Adipocyte (in vitro differentiated cells): ENCODE results near the gene ZNF727.
"Not testable (repeated sequence)": the region's sequence is repeated elsewhere in the genome, so short reads cannot be mapped to it uniquely, and the experiment has no call there.

Source experiments
- DNase-seq: peaks from one replicate; pipeline ENCODE4 v3.0.0-alpha.2; 2015; ENCODE audit warnings: low read depth
- H3K27me3 ChIP-seq: replicated peaks from 2 replicates; pipeline ENCODE4 v1.7.0; 2013; ENCODE audit warnings: mild to moderate bottlenecking, low read length, moderate library complexity; ENCODE audit not compliant: control insufficient read depth, insufficient read depth
- H3K36me3 ChIP-seq: 2 replicates; pipeline ENCODE4 v1.7.0; 2013; ENCODE audit warnings: low read length, mild to moderate bottlenecking, moderate library complexity; ENCODE audit not compliant: control insufficient read depth, insufficient read depth, severe bottlenecking
- H3K4me1 ChIP-seq: 2 replicates; pipeline ENCODE4 v1.7.0; 2013; ENCODE audit warnings: mild to moderate bottlenecking, low read length, moderate library complexity; ENCODE audit not compliant: control insufficient read depth, insufficient read depth
- H3K4me3 ChIP-seq: 2 replicates; pipeline ENCODE4 v1.7.0; 2013; ENCODE audit warnings: mild to moderate bottlenecking, low read length, moderate library complexity
- H3K9ac ChIP-seq: 2 replicates; pipeline ENCODE4 v1.7.0; 2013; ENCODE audit warnings: mild to moderate bottlenecking, low read length, moderate library complexity
- H3K9me3 ChIP-seq: 2 replicates; pipeline ENCODE4 v1.7.0; 2013; ENCODE audit warnings: mild to moderate bottlenecking, low read length, moderate library complexity; ENCODE audit not compliant: control insufficient read depth

The ZNF727 gene

DNA sequence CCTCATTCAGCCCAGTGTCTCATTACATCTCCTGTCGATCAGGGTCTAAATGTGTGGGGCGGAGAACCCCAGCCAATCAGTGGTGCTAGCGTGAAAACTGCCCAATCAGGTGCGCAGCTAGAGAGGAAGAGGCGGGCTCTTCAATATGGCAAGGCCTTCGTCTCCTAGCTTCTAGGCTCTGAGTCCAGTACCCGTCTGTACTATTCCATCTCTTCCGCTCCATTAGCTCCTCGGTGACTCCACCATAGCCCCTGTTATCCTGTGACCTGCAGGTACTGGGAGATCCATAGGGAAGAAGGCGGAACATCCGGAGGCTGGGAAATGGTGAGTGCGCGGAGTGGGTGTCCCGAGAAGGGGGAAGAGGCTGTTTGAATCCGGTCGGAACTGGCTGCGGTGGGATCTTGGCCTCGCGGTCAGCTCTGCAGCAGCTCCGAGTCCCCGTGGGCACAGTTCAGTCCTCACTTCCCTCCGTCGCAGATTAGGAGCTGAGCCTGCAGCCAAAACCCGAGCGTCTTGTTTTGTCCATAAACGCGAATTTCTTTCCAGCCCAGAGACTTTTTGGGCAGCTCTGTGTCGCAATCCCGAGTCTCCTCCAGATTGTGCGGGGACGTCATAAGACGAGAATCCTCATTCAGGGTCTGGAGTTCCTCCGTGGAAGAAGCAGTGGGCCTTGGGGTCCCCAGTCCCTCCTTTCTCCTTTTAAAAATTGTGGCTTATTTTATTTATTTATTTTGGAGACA is at the start of gene ZNF727:
Gene ZNF727 (plus strand): TSS at position 134 of the 740 bp plus-strand sequence. CDS start 188 bp downstream, at position 322.
- no peak for DNase-seq
- peaks cover 33% of the 10 kb centered on the region for H3K9me3 ChIP-seq
- H3K9ac ChIP-seq: peak within 1 kb of the TSS; percentile 22
- peak within 1 kb of the TSS; percentile 63 for H3K4me3 ChIP-seq
- no peaks in the 10 kb centered on the region for H3K4me1 ChIP-seq
- H3K27me3 ChIP-seq: no peaks in the 10 kb centered on the region
- H3K36me3 ChIP-seq: no peaks in the 10 kb centered on the region

DNA sequence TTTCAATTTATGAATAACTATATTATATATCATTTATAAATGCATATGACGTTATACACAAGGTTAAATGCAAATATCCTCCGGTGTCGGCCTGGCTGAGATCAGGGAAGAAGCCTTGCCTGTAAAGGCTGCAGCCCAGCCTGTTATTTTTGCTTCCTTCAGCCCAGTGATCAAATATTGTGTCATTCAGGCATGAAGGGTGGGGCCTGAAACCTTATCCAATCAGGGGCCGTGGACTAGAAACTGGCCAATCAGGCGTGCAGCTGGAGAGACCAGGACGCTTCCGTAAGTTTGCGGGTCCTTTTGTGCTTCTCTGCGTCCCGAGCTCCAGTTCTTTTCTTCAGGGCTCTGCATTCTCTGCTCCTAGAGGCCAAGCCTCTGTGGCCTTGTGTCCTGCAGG is 46.7 kb upstream of the ZNF727 start, which contains the start of gene ZNF722:
Gene ZNF722 (plus strand): TSS at position 301 of the 400 bp plus-strand sequence. CDS start 113 bp downstream, outside the sequence.
- Histone ChIP-seq H3K36me3 (no peaks in the 10 kb centered on the region), H3K9ac (no peak within 1 kb of the TSS), H3K27me3 (no peaks in the 10 kb centered on the region), H3K4me1 (no peaks in the 10 kb centered on the region), H3K9me3 (peaks cover 36% of the 10 kb centered on the region), H3K4me3 (no peak within 1 kb of the TSS)
- no peak for DNase-seq

DNA sequence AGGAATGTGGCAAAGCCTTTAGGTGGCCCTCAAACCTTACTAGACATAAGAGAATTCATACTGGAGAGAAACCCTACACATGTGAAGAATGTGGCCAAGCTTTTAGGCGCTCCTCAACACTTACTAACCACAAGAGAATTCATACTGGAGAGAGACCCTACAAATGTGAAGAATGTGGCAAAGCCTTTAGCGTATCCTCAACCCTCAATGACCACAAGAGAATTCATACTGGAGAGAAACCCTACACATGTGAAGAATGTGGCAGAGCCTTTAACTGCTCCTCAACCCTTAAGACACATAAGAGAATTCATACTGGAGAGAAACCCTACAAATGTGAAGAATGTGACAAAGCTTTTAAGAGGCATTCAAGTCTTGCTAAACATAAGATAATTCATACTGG is 29.7 kb upstream of the ZNF727 start:
- H3K9ac ChIP-seq: not testable (repeated sequence)

DNA sequence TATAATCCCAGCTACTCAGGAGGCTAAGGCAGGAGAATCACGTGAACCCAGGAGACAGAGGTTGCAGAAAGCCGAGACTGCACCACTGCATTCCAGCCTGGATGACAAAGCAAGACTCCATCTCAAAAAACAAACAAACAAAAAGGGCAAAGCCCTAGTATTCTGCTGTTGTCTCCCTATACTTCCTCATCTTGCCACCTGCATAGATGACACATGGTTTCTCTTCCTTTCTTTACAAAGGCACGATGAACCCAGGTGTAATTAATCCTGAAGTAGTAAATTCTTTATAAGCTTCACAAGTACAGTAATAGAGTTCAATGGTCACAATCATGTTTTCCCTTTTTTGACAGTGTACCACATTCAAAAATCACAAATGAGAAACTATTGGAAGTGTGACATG is 9.8 kb upstream of the ZNF727 start:
- no peak overlapping the region for H3K4me3 ChIP-seq
- no peak overlapping the region for H3K9ac ChIP-seq
- H3K27me3 ChIP-seq: no peaks in the 10 kb centered on the region
- peaks cover 54% of the 10 kb centered on the region for H3K9me3 ChIP-seq
- H3K36me3 ChIP-seq: no peaks in the 10 kb centered on the region
- DNase-seq: no peak
- no peaks in the 10 kb centered on the region for H3K4me1 ChIP-seq

More for the DNA sequence above, 29.7 kb upstream of the ZNF727 start:
- H3K36me3 ChIP-seq, H3K4me1 ChIP-seq, DNase-seq, H3K27me3 ChIP-seq: not testable (repeated sequence)
- peaks cover 55% of the 10 kb centered on the region for H3K9me3 ChIP-seq
- peak overlapping the region; percentile 23 for H3K4me3 ChIP-seq

DNA sequence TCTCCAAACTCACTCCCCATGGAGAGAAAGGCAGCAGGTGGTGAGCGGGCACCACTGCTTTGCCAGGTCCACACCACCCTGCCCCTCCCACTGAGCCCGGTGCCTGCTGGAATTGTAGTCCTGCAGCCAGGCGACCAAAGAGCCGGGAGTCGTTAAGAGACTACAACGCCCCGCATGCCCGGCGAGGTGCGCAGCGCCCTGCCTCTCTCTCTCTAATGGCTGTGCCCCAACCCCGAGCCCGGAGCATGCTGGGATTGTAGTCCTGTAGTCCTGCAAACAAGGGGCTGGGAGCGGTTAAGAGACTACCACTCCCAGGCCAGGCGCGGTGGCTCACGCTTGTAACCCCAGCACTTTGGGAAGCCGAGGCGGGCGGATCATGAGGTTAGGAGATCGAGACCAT is 8.1 kb upstream of the ZNF727 start:
- H3K9me3 ChIP-seq: peaks cover 57% of the 10 kb centered on the region
- H3K36me3 ChIP-seq: no peaks in the 10 kb centered on the region
- H3K4me1 ChIP-seq: no peaks in the 10 kb centered on the region
- no peak for DNase-seq
- no peak overlapping the region for H3K4me3 ChIP-seq
- no peaks in the 10 kb centered on the region for H3K27me3 ChIP-seq
- no peak overlapping the region for H3K9ac ChIP-seq

DNA sequence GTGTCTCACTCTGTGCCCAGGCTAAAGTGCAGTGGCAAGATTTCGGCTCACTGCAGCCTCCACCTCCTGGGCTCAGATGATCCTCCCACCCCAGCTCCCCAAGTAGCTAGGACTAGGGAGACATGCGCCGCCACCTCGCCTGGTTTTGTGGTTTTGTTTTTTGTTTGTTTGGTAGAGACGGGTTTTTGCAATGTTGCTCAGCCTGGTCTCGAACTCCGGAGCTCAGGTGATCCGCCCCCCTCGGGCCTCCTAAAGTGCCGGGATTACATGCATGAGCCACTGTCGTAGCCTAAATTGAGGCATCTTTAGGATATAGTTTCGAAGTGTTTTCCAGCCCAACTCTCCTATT is 781 bp downstream of the ZNF727 start:
- H3K27me3 ChIP-seq: no peaks in the 10 kb centered on the region
- no peaks in the 10 kb centered on the region for H3K36me3 ChIP-seq
- peak overlapping the region; percentile 63 for H3K4me3 ChIP-seq
- H3K4me1 ChIP-seq: no peaks in the 10 kb centered on the region
- H3K9ac ChIP-seq: no peak overlapping the region
- no peak for DNase-seq
- H3K9me3 ChIP-seq: peaks cover 32% of the 10 kb centered on the region

DNA sequence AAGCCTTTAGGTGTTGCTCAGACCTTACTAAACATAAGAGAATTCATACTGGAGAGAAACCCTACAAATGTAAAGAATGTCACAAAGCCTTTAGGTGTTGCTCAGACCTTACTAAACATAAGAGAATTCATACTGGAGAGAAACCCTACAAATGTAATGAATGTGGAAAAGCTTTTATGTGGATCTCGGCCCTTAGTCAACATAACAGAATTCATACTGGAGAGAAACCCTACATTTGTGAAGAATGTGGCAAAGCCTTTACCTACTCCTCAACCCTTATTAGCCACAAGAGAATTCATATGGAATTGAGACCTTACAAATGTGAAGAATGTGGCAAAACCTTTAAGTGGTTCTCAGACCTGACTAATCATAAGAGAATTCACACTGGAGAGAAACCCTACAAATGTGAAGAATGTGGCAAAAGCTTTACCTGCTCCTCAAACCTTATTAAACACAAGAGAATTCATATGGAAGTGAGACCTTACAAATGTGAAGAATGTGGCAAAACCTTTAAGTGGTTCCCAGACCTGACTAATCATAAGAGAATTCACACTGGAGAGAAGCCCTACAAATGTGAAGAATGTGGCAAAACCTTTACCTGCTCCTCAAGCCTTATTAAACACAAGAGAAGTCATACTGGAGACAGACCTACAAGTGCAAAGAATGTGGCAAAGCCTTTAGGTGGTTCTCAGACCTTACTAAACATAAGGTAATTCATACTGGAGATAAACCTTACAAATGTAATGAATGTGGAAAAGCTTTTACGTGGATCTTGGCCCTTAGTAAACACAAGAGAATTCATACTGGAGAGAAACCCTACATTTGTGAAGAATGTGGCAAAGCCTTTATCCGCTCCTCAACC is 32.8 kb downstream of the ZNF727 start:
- not testable (repeated sequence) for DNase-seq, H3K4me1 ChIP-seq, H3K36me3 ChIP-seq, H3K27me3 ChIP-seq, H3K9ac ChIP-seq
- Histone ChIP-seq H3K4me3 (peak overlapping the region; percentile 65), H3K9me3 (peaks cover 98% of the 10 kb centered on the region)

DNA sequence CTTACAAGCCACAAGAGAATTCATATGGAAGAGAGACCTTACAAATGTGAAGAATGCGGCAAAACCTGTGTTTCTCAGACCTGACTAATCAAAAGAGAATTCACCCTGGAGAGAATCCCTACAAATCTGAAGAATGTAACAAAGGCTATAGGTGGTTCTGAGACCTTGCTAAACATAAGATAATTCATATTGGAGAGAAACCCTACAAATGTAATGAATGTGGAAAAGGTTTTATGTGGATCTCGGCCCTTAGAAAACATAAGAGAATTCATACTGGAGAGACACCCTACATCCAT is 33.4 kb downstream of the ZNF727 start:
- H3K36me3 ChIP-seq: no peaks in the 10 kb centered on the region
- H3K27me3 ChIP-seq: no peaks in the 10 kb centered on the region
- no peak overlapping the region for H3K9ac ChIP-seq
- DNase-seq: no peak
- peak overlapping the region; percentile 65 for H3K4me3 ChIP-seq
- no peaks in the 10 kb centered on the region for H3K4me1 ChIP-seq
- H3K9me3 ChIP-seq: peaks cover 99% of the 10 kb centered on the region

DNA sequence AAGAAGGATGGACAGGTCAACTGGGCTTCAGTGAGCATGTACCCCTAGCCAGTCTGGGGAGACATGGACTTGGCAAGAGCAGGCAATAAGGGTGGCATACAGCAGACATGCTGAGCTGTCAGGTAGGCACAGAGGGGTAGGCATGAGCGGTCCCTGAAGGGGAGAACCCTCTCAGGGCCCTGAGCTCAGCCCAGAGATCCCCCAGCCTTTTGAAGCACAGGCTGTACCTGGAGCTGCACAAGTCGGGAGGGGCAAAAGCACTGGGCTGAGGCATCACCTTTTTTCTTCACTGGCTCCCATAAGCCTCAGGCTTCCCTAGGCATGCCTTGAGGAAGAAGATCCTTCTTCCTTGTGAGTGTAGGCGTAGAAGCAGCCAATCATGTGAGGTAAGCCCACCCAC is 42.3 kb downstream of the ZNF727 start:
- Histone ChIP-seq H3K9ac (no peak overlapping the region), H3K36me3 (no peaks in the 10 kb centered on the region), H3K9me3 (peaks cover 77% of the 10 kb centered on the region), H3K27me3 (no peaks in the 10 kb centered on the region), H3K4me3 (no peak overlapping the region), H3K4me1 (no peaks in the 10 kb centered on the region)
- DNase-seq: no peak

DNA sequence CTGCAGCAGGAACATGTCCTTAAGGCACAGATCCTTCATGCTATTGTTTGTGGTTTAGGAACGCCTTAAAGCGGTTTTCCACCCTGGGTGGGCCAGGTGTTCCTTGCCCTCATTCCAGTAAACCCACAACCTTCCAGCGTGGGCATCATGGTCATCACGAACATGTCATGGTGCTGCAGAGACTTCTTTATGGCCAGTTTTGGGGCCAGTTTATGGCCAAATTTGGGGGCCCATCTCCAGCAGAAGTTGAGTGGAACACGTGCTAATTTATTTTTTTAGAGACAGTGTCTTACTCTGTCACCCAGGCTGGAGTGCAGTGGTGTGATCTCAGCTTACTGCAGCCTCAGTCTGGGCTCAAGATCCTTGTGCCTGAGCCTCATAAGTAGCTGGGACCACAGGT is 43.6 kb downstream of the ZNF727 start:
- not testable (repeated sequence) for H3K27me3 ChIP-seq, H3K4me3 ChIP-seq, H3K36me3 ChIP-seq, H3K9ac ChIP-seq, DNase-seq, H3K4me1 ChIP-seq
- peaks cover 68% of the 10 kb centered on the region for H3K9me3 ChIP-seq
